CD14-positive monocyte (primary cell): ENCODE results near the gene DUSP16. TPM values are rescaled to one million over a fixed set of nuclear protein-coding genes. Genes with fewer than 3 reads are reported as not detected.

ENCODE experiments used
- DNase-seq, 3 donors: peaks; one replicate each; pipeline ENCODE4 v3.0.0-alpha.2; 2011 to 2022
- H2AFZ ChIP-seq: 2 replicates; pipeline ENCODE4 v1.6.0; 2012; ENCODE audit warnings: mild to moderate bottlenecking, low read depth, low read length, inconsistent platforms; ENCODE audit not compliant: insufficient read depth, poor library complexity, severe bottlenecking
- H3K27ac ChIP-seq, 2 donors: 1 replicate in 1 of 2; 2 replicates in 1 of 2; pipeline ENCODE4 v1.5.1; 2012 to 2013; ENCODE audit warnings: low read length in 2 of 2, control low read depth in 1 of 2, inconsistent platforms in 1 of 2, low read depth in 1 of 2, mild to moderate bottlenecking in 1 of 2
- H3K27me3 ChIP-seq, 2 donors: one replicate each; pipeline versions ENCODE4 v1.6.0 to v1.6.1; 2011 to 2013; ENCODE audit warnings: low read length in 2 of 2; ENCODE audit not compliant: control insufficient read depth in 2 of 2, insufficient read depth in 2 of 2
- H3K36me3 ChIP-seq, 2 donors: replicated peaks in 1 of 2; 1 replicate in 1 of 2; 2 replicates in 1 of 2; pipeline versions ENCODE4 v1.5.1 to v1.6.1; 2012 to 2013; ENCODE audit warnings: low read length in 2 of 2, control low read depth in 1 of 2, inconsistent platforms in 1 of 2, mild to moderate bottlenecking in 1 of 2; ENCODE audit not compliant: insufficient read depth in 2 of 2, control insufficient read depth in 1 of 2
- H3K4me1 ChIP-seq, 2 donors: 1 replicate in 1 of 2; 2 replicates in 1 of 2; pipeline versions ENCODE4 v1.5.1 to v1.6.1; 2012 to 2013; ENCODE audit warnings: low read length in 2 of 2, control low read depth in 1 of 2, inconsistent platforms in 1 of 2, mild to moderate bottlenecking in 1 of 2, moderate library complexity in 1 of 2; ENCODE audit not compliant: insufficient read depth in 2 of 2, control insufficient read depth in 1 of 2
- H3K4me2 ChIP-seq: replicated peaks from 2 replicates; pipeline ENCODE3; 2012; ENCODE audit warnings: low read length, moderate library complexity, mild to moderate bottlenecking; ENCODE audit not compliant: poor library complexity, severe bottlenecking; ENCODE audit errors: extremely low read depth
- H3K4me3 ChIP-seq, 3 experiments: fragments of 200-600 bp in 1 of 3; sonication (generic) in 1 of 3; replicated peaks in 1 of 3; 1 replicate in 2 of 3; 2 replicates in 1 of 3; pipeline ENCODE4 v1.5.1; 2011 to 2013; ENCODE audit warnings: low read length in 3 of 3, mild to moderate bottlenecking in 3 of 3, control low read depth in 2 of 3, low read depth in 2 of 3, inconsistent platforms in 1 of 3, moderate library complexity in 1 of 3
- H3K79me2 ChIP-seq: 2 replicates; pipeline ENCODE4 v1.6.0; 2012; ENCODE audit warnings: mild to moderate bottlenecking, control low read depth, inconsistent platforms, low read length, moderate library complexity; ENCODE audit not compliant: insufficient read depth
- H3K9ac ChIP-seq: 2 replicates; pipeline ENCODE4 v1.6.0; 2017; ENCODE audit warnings: low read length, mild to moderate bottlenecking; ENCODE audit not compliant: insufficient read depth, poor library complexity, severe bottlenecking
- H3K9me3 ChIP-seq, 2 donors: replicated peaks in 1 of 2; 1 replicate in 1 of 2; 2 replicates in 1 of 2; pipeline versions ENCODE4 v1.5.1 to v1.6.1; 2012 to 2013; ENCODE audit warnings: low read length in 2 of 2, control low read depth in 1 of 2; ENCODE audit not compliant: control insufficient read depth in 1 of 2, insufficient read depth in 1 of 2
- H4K20me1 ChIP-seq: 2 replicates; pipeline ENCODE4 v1.6.0; 2012; ENCODE audit warnings: mild to moderate bottlenecking, low read length, control low read depth, moderate library complexity; ENCODE audit not compliant: insufficient read depth
- H3K27ac Mint-ChIP-seq, 7 donors: one replicate each; pipeline ENCODE4 v1.8.0; 2020; ENCODE audit warnings: mild to moderate bottlenecking in 7 of 7, mixed read lengths in 7 of 7, moderate library complexity in 6 of 7, inconsistent platforms in 2 of 7
- H3K27me3 Mint-ChIP-seq, 3 donors: one replicate each; pipeline ENCODE4 v1.8.0; 2021 to 2022; ENCODE audit warnings: low read depth in 3 of 3, mild to moderate bottlenecking in 3 of 3, mixed read lengths in 3 of 3, moderate library complexity in 3 of 3, inconsistent platforms in 1 of 3
- H3K36me3 Mint-ChIP-seq, 2 donors: one replicate each; pipeline ENCODE4 v1.8.0; 2020; ENCODE audit warnings: mixed read lengths in 2 of 2, inconsistent platforms in 1 of 2, mild to moderate bottlenecking in 1 of 2
- H3K4me1 Mint-ChIP-seq: one replicate; pipeline ENCODE4 v1.8.0; 2020; ENCODE audit warnings: mild to moderate bottlenecking, mixed read lengths
- H3K4me3 Mint-ChIP-seq, 2 donors: one replicate each; pipeline ENCODE4 v1.8.0; 2020; ENCODE audit warnings: mild to moderate bottlenecking in 2 of 2, mixed read lengths in 2 of 2, moderate library complexity in 1 of 2
- H3K9me3 Mint-ChIP-seq, 7 donors: one replicate each; pipeline ENCODE4 v1.8.0; 2020 to 2022; ENCODE audit warnings: mixed read lengths in 7 of 7, mild to moderate bottlenecking in 6 of 7, moderate library complexity in 6 of 7, inconsistent platforms in 2 of 7
- CTCF ChIP-seq: fragments of 200-600 bp; IDR thresholded peaks from one replicate; pipeline ENCODE4 v1.8.0; 2022; ENCODE audit warnings: antibody characterized with exemption, mild to moderate bottlenecking
- WGBS: methylation state at CpG from one replicate; pipeline ENCODE4 v1.1.5; 2013; ENCODE audit warnings: missing lambda C conversion rate; ENCODE audit not compliant: insufficient coverage; 5-methylcytosine and 5-hydroxymethylcytosine counted together
- intact Hi-C, 2 donors: fragments of 100-400 bp; cut with micrococcal nuclease; formaldehyde crosslinking; loops; one replicate each; pipeline versions ENCODE4 v1.15.0 to v1.15.1; 2023
- polyA minus RNA-seq: library from RNA; depleted of rRNA, polyadenylated mRNA; stranded (reverse); fragments of >200 nt; gene quantifications from 2 replicates; pipeline ENCODE4 v1.2.3, GENCODE V29; 2012
- polyA plus RNA-seq, 3 donors: library from polyadenylated mRNA; depleted of rRNA in 1 of 3; unstranded in 2 of 3; stranded (reverse) in 1 of 3; fragments of 300-500 nt in 2 of 3; fragments of >200 nt in 1 of 3; fragmentation: Illumina TruSeq in 2 of 3; gene quantifications; 1 replicate in 2 of 3; 2 replicates in 1 of 3; pipeline ENCODE4 v1.2.3, GENCODE V29; 2012 to 2021
- total RNA-seq, 12 experiments: library from RNA in 1 of 12; stranded (reverse) in 1 of 12; fragments of 120-200 nt in 1 of 12; gene quantifications; one replicate each; pipeline ENCODE4 v1.2.4 and lab custom pipeline; 2013 to 2026; ENCODE audit warnings: mixed read lengths in 6 of 12, inconsistent platforms in 1 of 12

DUSP16 gene
- total RNA-seq (2013) = 1.5 TPM
- under 1 TPM; 0.04 to 0.46 (median 0.27) TPM for polyA plus RNA-seq
- 0.42 and 0.64 TPM in 2 replicates for polyA minus RNA-seq
- 4.5 to 212 (median 8.3) reads per million in 11 experiments for total RNA-seq (lab: John Stamatoyannopoulos, UW)

- Histone ChIP-seq H3K27me3 (no peaks in the 10 kb centered on the region), H2AFZ (peak within 1 kb of the TSS; percentile 80), H3K9me3 (peaks cover 0 to 3% of the 10 kb centered on the region in 2 donors), H3K4me2 (peak within 1 kb of the TSS; percentile 87), H3K4me1 (peaks cover 15% of the 10 kb centered on the region in 2 donors), H3K9ac (peak within 1 kb of the TSS; percentile 68), H3K36me3 (no peaks in the 10 kb centered on the region), H3K27ac (peak within 1 kb of the TSS in 1 of 2 donors; percentile 51), H4K20me1 (no peaks in the 10 kb centered on the region), H3K79me2 (no peaks in the 10 kb centered on the region), H3K4me3 (peak within 1 kb of the TSS; percentile 60 to 82 (median 76))
- DNase-seq = peak; percentile 78 to 90 (median 80)
- Mint-ChIP-seq H3K27ac (peak within 1 kb of the TSS; percentile 81 to 94 (median 88)), H3K4me1 (peaks cover 14% of the 10 kb centered on the region), H3K9me3 (peaks cover 0 to 8% (median 6%) of the 10 kb centered on the region in 7 donors), H3K36me3 (no peaks in the 10 kb centered on the region), H3K4me3 (peak within 1 kb of the TSS; percentile 83 to 90), H3K27me3 (peaks cover 2 to 4% (median 3%) of the 10 kb centered on the region in 3 donors)
- intact Hi-C loops = loop anchor here (5.0 to 10.0 kb wide), 6 partner anchors 50 to 180 kb away; partner anchors contain the start of genes CDKN1B (in 1 of the 2) and CREBL2 (in 1 of the 2)
- no peak for TF ChIP-seq CTCF
- whole genome bisulfite sequencing = 0% methylated on average over 42 of the region's 59 CpGs
Observed at GRCh38 chr12:12562585-12563261, at the start of gene DUSP16. DUSP16 (minus strand) TSS chr12:12562863; CDS start chr12:12521098, 41,765 bp downstream.

GRCh38 chr12:12612358-12612757, 49.7 kb upstream of the DUSP16 start:
- Histone ChIP-seq H3K9ac (peak overlapping the region; percentile 80), H3K9me3 (no peaks in the 10 kb centered on the region), H3K79me2 (peaks cover 17% of the 10 kb centered on the region), H4K20me1 (peaks cover 5% of the 10 kb centered on the region), H3K36me3 (peaks cover 0 to 12% of the 10 kb centered on the region in 2 donors), H2AFZ (peak overlapping the region; percentile 91), H3K27me3 (no peaks in the 10 kb centered on the region), H3K4me3 (peak overlapping the region; percentile 62 to 84 (median 67)), H3K4me2 (peak overlapping the region; percentile 80), H3K27ac (peak overlapping the region; percentile 77 to 87), H3K4me1 (peaks cover 34 to 39% of the 10 kb centered on the region in 2 donors)
- Mint-ChIP-seq H3K4me3 (peak overlapping the region; percentile 93), H3K9me3 (peaks cover 0 to 2% (median 0%) of the 10 kb centered on the region in 7 donors), H3K36me3 (peaks cover 13 to 18% of the 10 kb centered on the region in 2 donors), H3K27me3 (no peaks in the 10 kb centered on the region), H3K4me1 (peaks cover 44% of the 10 kb centered on the region), H3K27ac (peak overlapping the region; percentile 89 to 94 (median 91))
- 0% methylated on average over 5 of the region's 7 CpGs for WGBS
- TF ChIP-seq CTCF = no peak
- peak in 2 of 3 donors; percentile 15 to 33 for DNase-seq
- intact Hi-C loops = loop anchor here (5.0 to 10.0 kb wide), 4 partner anchors 50 to 110 kb away; partner anchors contain the start of genes CDKN1B (in 1 of the 2), DUSP16 (in 1 of the 2) and GPR19 (in 1 of the 2)
